Ectodermal cell (in vitro differentiated cells): ENCODE results near the gene EEF1AKMT3.
A peak's percentile ranks its signal among the peaks of the same experiment; 100 is the strongest.

Experiments
- H3K27ac ChIP-seq: 2 replicates; pipeline ENCODE4 v1.7.0; 2013; ENCODE audit warnings: mild to moderate bottlenecking, low read depth, low read length; ENCODE audit not compliant: insufficient read depth, poor library complexity, severe bottlenecking
- H3K27me3 ChIP-seq: 2 replicates; pipeline ENCODE4 v1.7.0; 2013; ENCODE audit warnings: mild to moderate bottlenecking, low read length; ENCODE audit not compliant: insufficient read depth, control insufficient read depth, poor library complexity, severe bottlenecking
- H3K36me3 ChIP-seq: one replicate; pipeline ENCODE4 v1.7.0; 2013; ENCODE audit warnings: low read length; ENCODE audit not compliant: control insufficient read depth, insufficient read depth
- H3K4me1 ChIP-seq: one replicate; pipeline ENCODE4 v1.7.0; 2013; ENCODE audit warnings: low read length; ENCODE audit not compliant: control insufficient read depth, insufficient read depth
- H3K4me3 ChIP-seq: 2 replicates; pipeline ENCODE4 v1.7.0; 2013; ENCODE audit warnings: low read depth, low read length, control low read depth; ENCODE audit not compliant: insufficient read depth
- H3K9me3 ChIP-seq: 2 replicates; pipeline ENCODE4 v1.7.0; 2013; ENCODE audit warnings: mild to moderate bottlenecking, low read length, moderate library complexity; ENCODE audit not compliant: control insufficient read depth
- WGBS, 2 experiments: methylation state at CpG; one replicate each; pipeline ENCODE4 v1.1.7; 2013; ENCODE audit warnings: missing lambda C conversion rate in 2 of 2; 5-methylcytosine and 5-hydroxymethylcytosine counted together

The EEF1AKMT3 gene

GRCh38 chr12:57751788-57752667, 20.4 kb upstream of the EEF1AKMT3 start, which contains the start of gene CDK4:
Gene CDK4, minus strand, starts transcription at chr12:57752310. Its CDS starts 593 bp downstream, at chr12:57751717.
- Histone ChIP-seq H3K27ac (peak within 1 kb of the TSS; percentile 55), H3K27me3 (peaks cover 39% of the 10 kb centered on the region), H3K4me3 (peak within 1 kb of the TSS; percentile 97), H3K9me3 (no peaks in the 10 kb centered on the region), H3K4me1 (peaks cover 31% of the 10 kb centered on the region), H3K36me3 (peaks cover 20% of the 10 kb centered on the region)
- WGBS, 2 experiments = 0% methylated on average over 58 of the region's 58 CpGs

GRCh38 chr12:57752668-57753000, 19.8 kb upstream of the EEF1AKMT3 start:
- H3K4me3 ChIP-seq = peak overlapping the region; percentile 22
- H3K4me1 ChIP-seq = peaks cover 31% of the 10 kb centered on the region
- peaks cover 43% of the 10 kb centered on the region for H3K27me3 ChIP-seq
- H3K27ac ChIP-seq = no peak overlapping the region
- H3K36me3 ChIP-seq = peaks cover 15% of the 10 kb centered on the region
- H3K9me3 ChIP-seq = no peaks in the 10 kb centered on the region
- 6 to 8% methylated on average over 4 to 5 of the region's 5 CpGs for WGBS, 2 experiments

DNA sequence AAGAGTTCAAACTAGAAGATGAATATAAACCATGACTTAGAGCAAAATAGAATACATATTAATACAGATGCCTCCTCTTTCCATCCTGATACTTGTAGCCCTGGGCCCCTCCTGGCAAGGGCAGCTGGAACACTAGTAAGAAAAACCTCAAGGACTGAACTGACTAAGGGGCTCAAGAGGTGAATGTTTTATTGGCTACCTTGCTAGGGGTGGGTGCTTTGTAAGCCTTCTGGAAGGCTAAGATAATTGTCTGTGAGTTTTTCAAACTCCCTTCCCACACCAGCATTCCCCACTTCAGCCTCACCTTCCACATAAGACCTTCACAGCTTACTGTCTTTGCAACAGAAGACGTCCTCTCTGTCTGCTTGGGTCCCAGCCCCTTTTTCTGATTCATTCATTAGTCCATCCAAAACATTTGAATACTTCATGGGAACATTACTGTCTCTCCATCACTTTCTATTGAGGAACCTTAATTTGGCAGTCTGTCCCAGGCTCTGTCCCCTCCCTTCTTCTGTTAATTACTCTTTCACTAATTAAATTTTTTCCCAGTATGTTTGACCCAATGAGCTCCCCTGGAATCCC, 18.6 kb upstream of the EEF1AKMT3 start:
- Histone ChIP-seq H3K27ac (no peak overlapping the region), H3K4me3 (no peak overlapping the region), H3K27me3 (peaks cover 43% of the 10 kb centered on the region), H3K9me3 (no peaks in the 10 kb centered on the region), H3K4me1 (peaks cover 31% of the 10 kb centered on the region), H3K36me3 (peaks cover 15% of the 10 kb centered on the region)
- 13 to 18% methylated on average over 1 of the region's 1 CpG for WGBS, 2 experiments

DNA sequence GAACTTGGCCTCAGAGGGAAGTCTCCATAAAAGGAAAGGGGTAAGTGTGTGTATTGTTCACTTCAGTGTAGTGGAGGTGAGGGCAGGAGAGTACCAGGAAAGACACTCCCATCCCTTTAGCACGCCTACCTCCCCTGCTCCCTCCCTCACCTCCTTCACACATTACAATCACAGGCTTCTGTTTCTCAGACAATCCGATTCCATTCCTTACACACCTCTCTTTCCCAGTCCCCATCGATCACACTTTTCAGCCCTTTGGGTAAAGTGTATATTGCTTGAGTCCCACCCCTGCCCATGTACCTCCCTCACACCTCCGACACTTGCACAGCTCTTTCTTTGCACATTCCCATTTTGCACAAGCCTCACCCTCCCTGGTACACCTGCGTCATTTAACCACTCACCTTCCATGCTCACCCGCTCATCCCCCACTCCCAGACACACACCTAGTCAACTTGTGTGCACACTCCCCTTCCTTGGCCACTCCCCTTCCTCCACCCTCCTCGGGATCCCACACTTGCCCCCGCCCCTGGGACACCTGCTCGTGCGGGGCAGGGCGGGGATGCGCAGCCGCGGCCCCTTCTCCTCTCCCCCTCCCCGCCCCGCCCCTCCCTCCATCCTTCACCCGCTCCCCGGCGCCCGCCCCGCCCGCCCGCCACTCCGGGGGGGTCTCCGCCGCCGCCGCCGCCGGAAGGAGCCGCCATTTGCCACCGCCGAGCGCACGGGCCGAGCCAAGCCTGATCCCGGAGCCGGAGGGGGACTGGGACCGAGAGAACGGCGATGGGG, 17.8 kb upstream of the EEF1AKMT3 start, which contains the start of gene MARCHF9:
MARCHF9 (plus strand) TSS at position 693 of the 783 bp plus-strand sequence. CDS start 426 bp downstream, outside the sequence.
- Histone ChIP-seq H3K27me3 (peaks cover 43% of the 10 kb centered on the region), H3K27ac (no peak within 1 kb of the TSS), H3K9me3 (no peaks in the 10 kb centered on the region), H3K4me3 (peak within 1 kb of the TSS; percentile 51), H3K36me3 (peaks cover 10% of the 10 kb centered on the region), H3K4me1 (peaks cover 31% of the 10 kb centered on the region)
- 1% methylated on average over 34 to 39 of the region's 41 CpGs for WGBS, 2 experiments

DNA sequence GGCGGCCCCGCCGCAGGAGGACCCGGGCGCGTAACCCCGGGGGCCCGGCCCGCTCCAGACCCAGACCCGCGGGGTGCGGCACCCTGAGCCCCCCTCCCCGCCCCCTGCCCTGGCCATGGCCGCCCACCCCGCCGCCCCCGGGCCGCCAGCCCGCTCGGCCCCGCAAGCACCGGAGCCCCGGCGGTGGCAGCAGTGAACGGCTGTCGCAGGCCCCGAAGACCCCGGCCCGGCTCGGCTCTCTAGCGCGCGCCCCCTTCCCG, 17.3 kb upstream of the EEF1AKMT3 start:
- Histone ChIP-seq H3K4me1 (peaks cover 31% of the 10 kb centered on the region), H3K9me3 (no peaks in the 10 kb centered on the region), H3K27ac (no peak overlapping the region), H3K36me3 (peaks cover 9% of the 10 kb centered on the region), H3K27me3 (peaks cover 43% of the 10 kb centered on the region), H3K4me3 (peak overlapping the region; percentile 51)
- WGBS, 2 experiments = 0% methylated on average over 34 of the region's 34 CpGs

DNA sequence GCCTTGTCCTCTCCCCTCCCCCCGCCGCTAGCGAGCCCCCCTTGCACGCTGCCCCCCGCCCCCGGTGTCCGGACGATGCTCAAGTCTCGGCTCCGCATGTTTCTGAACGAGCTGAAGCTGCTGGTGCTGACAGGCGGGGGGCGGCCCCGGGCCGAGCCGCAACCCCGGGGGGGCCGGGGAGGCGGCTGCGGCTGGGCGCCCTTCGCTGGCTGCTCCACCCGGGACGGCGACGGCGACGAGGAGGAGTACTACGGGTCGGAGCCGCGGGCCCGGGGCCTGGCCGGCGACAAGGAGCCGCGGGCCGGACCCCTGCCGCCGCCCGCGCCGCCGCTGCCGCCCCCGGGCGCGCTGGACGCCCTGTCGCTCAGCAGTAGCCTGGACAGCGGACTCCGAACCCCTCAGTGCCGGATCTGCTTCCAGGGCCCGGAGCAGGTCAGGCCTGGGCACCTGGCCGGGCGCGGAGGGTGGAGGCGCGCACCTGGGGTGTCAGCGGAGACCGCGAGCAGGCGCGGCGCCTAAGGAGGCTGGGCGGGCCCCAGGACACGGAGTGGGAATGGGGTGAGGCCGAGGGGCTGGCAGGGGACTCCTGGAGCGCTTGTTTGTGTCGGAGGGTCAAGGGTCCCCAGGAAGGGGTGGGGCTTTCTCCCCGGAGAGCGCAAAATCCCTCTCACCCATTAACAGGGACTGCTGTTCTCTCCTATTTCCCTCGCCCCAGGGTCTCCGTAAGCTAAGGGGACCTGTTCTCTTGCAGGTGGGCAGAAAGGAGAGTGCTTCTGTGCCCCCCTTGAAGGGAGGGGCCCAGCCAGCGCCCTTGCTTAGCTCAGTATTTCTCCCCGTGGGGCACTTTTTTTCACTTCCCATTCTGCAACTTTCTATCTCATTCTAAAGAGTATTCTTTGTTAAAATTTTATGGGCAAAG, 16.7 kb upstream of the EEF1AKMT3 start:
- Histone ChIP-seq H3K27me3 (peaks cover 43% of the 10 kb centered on the region), H3K9me3 (no peaks in the 10 kb centered on the region), H3K36me3 (peaks cover 3% of the 10 kb centered on the region), H3K27ac (no peak overlapping the region), H3K4me1 (peaks cover 28% of the 10 kb centered on the region), H3K4me3 (peak overlapping the region; percentile 51)
- WGBS, 2 experiments = 0% methylated on average over 71 to 76 of the region's 76 CpGs

DNA sequence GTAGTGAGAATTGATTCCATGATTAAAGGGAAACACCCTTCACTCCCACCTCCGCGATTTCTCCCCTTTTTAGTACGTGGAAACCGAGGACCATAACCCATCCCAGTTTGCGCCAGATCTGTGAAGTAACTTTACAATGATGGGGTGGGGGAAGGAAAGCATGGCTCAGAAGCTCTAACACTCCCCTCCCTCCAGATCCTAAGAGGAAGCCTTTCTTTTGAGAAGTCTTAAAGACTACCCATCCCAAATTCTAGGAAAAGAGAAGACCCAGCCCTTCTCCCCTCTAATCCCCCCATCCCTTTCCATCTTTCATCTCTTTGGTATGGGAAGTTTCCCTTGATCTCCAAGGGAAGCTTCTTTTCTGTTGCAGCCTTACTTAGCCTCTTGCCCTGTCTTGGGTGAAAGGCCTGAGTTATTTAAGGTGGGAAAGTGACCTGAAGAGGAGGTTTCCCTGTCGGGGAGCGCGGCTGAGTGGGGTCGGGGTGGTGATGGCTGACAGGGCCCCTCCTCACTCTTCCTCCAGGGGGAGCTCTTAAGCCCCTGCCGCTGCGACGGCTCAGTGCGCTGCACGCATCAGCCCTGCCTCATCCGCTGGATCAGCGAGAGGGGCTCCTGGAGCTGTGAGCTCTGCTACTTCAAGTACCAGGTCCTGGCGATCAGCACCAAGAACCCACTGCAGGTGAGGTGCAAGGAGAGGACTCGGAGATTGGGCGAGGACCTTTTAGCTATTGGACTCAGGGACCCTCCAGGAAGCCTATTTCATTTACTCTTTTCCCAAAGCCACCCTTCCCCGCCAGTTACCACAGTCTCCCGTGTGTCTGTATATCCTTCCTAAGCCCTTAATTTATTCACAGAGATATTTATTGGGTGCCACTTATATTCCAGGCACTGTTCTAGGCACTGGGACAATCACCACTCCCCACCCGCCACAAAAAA, 15.7 kb upstream of the EEF1AKMT3 start:
- 17% methylated on average over 17 of the region's 22 CpGs for WGBS, 2 experiments
- H3K9me3 ChIP-seq = no peaks in the 10 kb centered on the region
- no peaks in the 10 kb centered on the region for H3K36me3 ChIP-seq
- H3K4me3 ChIP-seq = peak overlapping the region; percentile 51
- no peak overlapping the region for H3K27ac ChIP-seq
- peaks cover 23% of the 10 kb centered on the region for H3K4me1 ChIP-seq
- peaks cover 43% of the 10 kb centered on the region for H3K27me3 ChIP-seq

GRCh38 chr12:57757771-57758170, 14.6 kb upstream of the EEF1AKMT3 start:
- Histone ChIP-seq H3K4me1 (peaks cover 21% of the 10 kb centered on the region), H3K27me3 (peaks cover 44% of the 10 kb centered on the region), H3K27ac (no peak overlapping the region), H3K4me3 (no peak overlapping the region), H3K9me3 (no peaks in the 10 kb centered on the region), H3K36me3 (no peaks in the 10 kb centered on the region)
- 92% methylated on average over 3 to 4 of the region's 4 CpGs for WGBS, 2 experiments
